Measurements from ENCODE around the gene SUGT1. TPM values are rescaled to one million over a fixed set of nuclear protein-coding genes. Genes with fewer than 3 reads are reported as not detected.

Gene SUGT1
- total and polyA plus RNA-seq, 10 donors = 24.7 to 36.9 (median 28.8) TPM

DNA sequence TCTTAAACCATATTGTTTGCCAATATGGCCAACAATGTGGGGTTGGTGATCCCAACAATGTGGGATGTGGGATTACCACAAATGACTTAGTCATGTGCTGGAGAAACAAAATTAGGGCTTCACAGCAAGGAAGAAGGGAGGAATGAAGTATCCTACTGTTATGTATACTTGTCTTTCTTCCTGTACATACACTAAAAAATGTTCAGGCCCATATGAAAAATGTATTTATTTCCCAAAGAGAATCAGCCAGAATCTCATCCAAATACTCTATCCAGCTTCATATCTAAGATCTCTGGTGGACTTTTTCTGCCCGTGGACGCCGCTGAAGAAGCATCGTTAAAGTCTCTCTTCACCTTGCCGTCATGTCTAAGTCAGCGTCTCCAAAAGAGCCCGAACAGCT, 10.5 kb upstream of the SUGT1 start, which contains the start of gene HNRNPA1L2:
HNRNPA1L2 (plus strand) TSS at position 301 of the 400 bp plus-strand sequence; CDS start at position 363, 62 bp downstream.
- WGBS, 5 donors = 97 to 98% (median 97%) methylated on average over 7 of the region's 7 CpGs
- H3K4me3 ChIP-seq = no peak within 1 kb of the TSS
- TF ChIP-seq POLR2AphosphoS5 (IDR thresholded peaks at IDR 0.05) = no peak
- TF ChIP-seq, protein P1, sequence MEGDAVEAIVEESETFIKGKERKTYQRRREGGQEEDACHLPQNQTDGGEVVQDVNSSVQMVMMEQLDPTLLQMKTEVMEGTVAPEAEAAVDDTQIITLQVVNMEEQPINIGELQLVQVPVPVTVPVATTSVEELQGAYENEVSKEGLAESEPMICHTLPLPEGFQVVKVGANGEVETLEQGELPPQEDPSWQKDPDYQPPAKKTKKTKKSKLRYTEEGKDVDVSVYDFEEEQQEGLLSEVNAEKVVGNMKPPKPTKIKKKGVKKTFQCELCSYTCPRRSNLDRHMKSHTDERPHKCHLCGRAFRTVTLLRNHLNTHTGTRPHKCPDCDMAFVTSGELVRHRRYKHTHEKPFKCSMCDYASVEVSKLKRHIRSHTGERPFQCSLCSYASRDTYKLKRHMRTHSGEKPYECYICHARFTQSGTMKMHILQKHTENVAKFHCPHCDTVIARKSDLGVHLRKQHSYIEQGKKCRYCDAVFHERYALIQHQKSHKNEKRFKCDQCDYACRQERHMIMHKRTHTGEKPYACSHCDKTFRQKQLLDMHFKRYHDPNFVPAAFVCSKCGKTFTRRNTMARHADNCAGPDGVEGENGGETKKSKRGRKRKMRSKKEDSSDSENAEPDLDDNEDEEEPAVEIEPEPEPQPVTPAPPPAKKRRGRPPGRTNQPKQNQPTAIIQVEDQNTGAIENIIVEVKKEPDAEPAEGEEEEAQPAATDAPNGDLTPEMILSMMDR (IDR thresholded peaks at IDR 0.05 in 8 of 11, conservative IDR thresholded peaks at IDR 0.05 in 3 of 11) = no peak
- TF ChIP-seq POLR2A (IDR thresholded peaks at IDR 0.05) = no peak
- no peaks in the 10 kb centered on the region for H3K4me1 ChIP-seq
- no peaks in the 10 kb centered on the region for H3K9me3 ChIP-seq
- no peak within 1 kb of the TSS for H3K27ac ChIP-seq
- no peaks in the 10 kb centered on the region for H3K27me3 ChIP-seq (replicated peaks in 1 of 7)
- intact Hi-C loops (cut with DNase I; ENCODE audit: low total_unique reads) = no loop called here
- DNase-seq = no peak
- H3K36me3 ChIP-seq = peaks cover 0 to 73% (median 28%) of the 10 kb centered on the region in 6 donors

DNA sequence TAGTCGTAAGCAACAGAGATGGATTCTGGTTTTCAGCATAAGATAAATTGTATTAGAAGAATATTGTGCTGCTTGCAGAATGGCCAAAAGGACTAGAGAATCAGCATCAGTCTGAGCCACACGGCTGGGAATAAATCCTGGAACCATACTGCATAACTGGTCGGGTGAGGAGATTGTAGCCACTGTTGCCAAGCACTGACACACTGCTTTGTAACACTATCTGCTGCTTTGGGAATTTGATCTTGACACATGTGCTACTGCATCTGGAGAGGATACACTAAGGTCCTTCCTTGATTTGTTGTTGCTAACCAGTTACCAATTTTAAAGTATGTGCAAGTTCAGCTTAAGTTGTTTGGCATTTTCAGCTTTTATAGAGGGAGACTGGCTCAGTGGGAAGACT, 8.5 kb upstream of the SUGT1 start:
- WGBS, 5 donors = 71 to 95% (median 90%) methylated on average over 3 of the region's 3 CpGs
- H3K9me3 ChIP-seq = no peaks in the 10 kb centered on the region
- H3K27ac ChIP-seq = no peak overlapping the region
- peaks cover 0 to 58% (median 12%) of the 10 kb centered on the region in 6 donors for H3K36me3 ChIP-seq
- H3K27me3 ChIP-seq (replicated peaks in 1 of 7) = no peaks in the 10 kb centered on the region
- TF ChIP-seq POLR2A (IDR thresholded peaks at IDR 0.05) (no peak), POLR2AphosphoS5 (IDR thresholded peaks at IDR 0.05) (no peak)
- TF ChIP-seq, protein P1 (IDR thresholded peaks at IDR 0.05 in 8 of 11, conservative IDR thresholded peaks at IDR 0.05 in 3 of 11) = no peak
- no peak for DNase-seq
- intact Hi-C loops (cut with DNase I; ENCODE audit: low total_unique reads) = no loop called here
- H3K4me3 ChIP-seq = no peak overlapping the region
- no peaks in the 10 kb centered on the region for H3K4me1 ChIP-seq

DNA sequence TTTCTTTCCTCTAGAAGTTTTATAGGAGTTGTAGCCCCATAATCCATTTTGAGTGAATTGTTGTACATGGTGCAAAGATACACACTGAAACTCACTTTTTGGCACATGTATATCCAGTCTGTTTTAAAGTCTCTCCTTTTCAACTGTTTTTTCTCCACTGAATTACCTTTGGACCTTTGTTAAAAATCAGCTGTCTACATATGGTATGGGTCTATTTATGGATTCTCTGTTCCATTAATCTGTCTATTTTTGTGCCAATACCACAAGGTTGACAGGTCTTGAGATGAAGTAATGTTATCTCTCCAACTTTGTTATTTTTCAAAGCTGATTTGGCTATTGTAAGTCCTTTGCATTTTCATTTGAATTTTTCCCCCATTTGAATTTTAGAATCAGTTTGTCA, 5.7 kb upstream of the SUGT1 start:
- intact Hi-C loops (cut with DNase I; ENCODE audit: low total_unique reads) = no loop called here
- Histone ChIP-seq H3K27ac (no peak overlapping the region), H3K4me1 (peaks cover 10 to 22% (median 14%) of the 10 kb centered on the region in 6 donors), H3K4me3 (no peak overlapping the region), H3K27me3 (replicated peaks in 1 of 7) (no peaks in the 10 kb centered on the region), H3K36me3 (peaks cover 0 to 45% (median 6%) of the 10 kb centered on the region in 6 donors), H3K9me3 (no peaks in the 10 kb centered on the region)
- no peak for TF ChIP-seq POLR2A (IDR thresholded peaks at IDR 0.05)
- no peak for TF ChIP-seq POLR2AphosphoS5 (IDR thresholded peaks at IDR 0.05)
- TF ChIP-seq, protein P1 (IDR thresholded peaks at IDR 0.05 in 8 of 11, conservative IDR thresholded peaks at IDR 0.05 in 3 of 11) = no peak
- DNase-seq = no peak

DNA sequence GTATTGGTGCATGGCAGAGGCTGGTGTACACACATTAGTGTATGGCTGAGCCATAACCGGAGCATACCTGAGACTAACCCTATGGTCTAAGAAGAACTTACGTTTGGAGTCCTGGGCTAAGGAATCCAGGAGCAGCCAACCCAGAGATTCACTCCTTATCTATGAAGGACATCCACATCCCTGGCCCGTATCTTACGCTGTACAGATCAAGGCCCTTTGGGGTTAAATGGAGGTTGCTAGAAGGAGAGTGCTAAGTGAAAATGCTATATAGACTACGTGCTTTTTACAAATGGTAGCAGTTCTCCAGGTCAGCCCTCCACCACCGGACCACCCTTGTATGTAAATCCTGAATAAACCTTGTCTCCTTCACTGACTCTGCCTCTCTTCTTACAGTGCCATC, 1.9 kb upstream of the SUGT1 start:
- TF ChIP-seq, protein P1 (IDR thresholded peaks at IDR 0.05 in 8 of 11, conservative IDR thresholded peaks at IDR 0.05 in 3 of 11) = no peak
- TF ChIP-seq POLR2A (IDR thresholded peaks at IDR 0.05) (no peak), POLR2AphosphoS5 (IDR thresholded peaks at IDR 0.05) (no peak)
- intact Hi-C loops (cut with DNase I; ENCODE audit: low total_unique reads) = no loop called here
- 79 to 88% (median 82%) methylated on average over 6 of the region's 6 CpGs for WGBS, 5 donors

More for the DNA sequence above, 1.9 kb upstream of the SUGT1 start:
- peaks cover 22 to 51% (median 38%) of the 10 kb centered on the region in 6 donors for H3K4me1 ChIP-seq
- H3K27ac ChIP-seq = peak overlapping the region in 1 of 8 donors; percentile 97
- DNase-seq = no peak
- no peaks in the 10 kb centered on the region for H3K9me3 ChIP-seq
- peak overlapping the region in 5 of 8 donors; percentile 66 to 84 (median 73) for H3K4me3 ChIP-seq
- H3K27me3 ChIP-seq (replicated peaks in 1 of 7) = no peaks in the 10 kb centered on the region
- H3K36me3 ChIP-seq = peaks cover 0 to 31% (median 3%) of the 10 kb centered on the region in 6 donors

Measured in spleen (tissue), 11 donors.